Measurements from ENCODE around the gene PAX5. TPM values are rescaled to one million over a fixed set of nuclear protein-coding genes. Genes with fewer than 3 reads are reported as not detected.

The PAX5 gene
- polyA plus RNA-seq, 1 of the 3 experiments (the other 2 are of a cell fraction) = 0.05 TPM

DNA sequence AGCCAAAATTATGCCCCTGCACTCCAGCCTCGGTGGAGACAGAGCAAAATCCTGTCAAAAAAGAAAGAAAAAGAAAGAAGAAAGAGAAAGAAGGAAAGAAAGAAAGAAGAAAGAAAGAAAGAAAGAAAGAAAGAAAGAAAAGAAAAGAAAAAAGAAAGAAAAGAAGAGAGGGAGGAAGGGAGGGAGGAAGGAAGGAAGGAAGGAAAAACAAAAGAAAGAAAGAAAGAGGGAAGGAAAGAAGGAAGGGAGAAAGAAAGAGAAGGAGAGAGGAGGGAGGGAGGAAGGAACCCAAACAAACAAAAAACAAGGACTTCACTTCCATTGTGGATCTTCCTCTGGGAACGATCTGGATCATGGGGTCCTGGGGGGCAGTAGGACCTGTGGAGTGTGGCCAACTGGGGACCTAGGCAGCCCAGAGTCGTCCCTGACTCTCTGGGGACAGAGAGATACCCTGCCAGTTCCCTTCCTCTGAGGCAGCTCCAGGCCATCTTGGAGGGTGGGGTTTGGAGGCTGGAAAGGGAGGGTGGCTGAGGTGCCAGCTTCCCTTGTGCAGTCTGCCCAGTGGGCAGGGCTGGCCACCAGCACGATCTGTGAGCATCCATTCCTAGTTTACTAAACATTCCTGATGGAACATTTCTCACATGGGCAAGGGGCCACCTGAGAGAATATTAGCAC lies 216.8 kb downstream of the PAX5 start (continued):
- TF ChIP-seq, protein P1, sequence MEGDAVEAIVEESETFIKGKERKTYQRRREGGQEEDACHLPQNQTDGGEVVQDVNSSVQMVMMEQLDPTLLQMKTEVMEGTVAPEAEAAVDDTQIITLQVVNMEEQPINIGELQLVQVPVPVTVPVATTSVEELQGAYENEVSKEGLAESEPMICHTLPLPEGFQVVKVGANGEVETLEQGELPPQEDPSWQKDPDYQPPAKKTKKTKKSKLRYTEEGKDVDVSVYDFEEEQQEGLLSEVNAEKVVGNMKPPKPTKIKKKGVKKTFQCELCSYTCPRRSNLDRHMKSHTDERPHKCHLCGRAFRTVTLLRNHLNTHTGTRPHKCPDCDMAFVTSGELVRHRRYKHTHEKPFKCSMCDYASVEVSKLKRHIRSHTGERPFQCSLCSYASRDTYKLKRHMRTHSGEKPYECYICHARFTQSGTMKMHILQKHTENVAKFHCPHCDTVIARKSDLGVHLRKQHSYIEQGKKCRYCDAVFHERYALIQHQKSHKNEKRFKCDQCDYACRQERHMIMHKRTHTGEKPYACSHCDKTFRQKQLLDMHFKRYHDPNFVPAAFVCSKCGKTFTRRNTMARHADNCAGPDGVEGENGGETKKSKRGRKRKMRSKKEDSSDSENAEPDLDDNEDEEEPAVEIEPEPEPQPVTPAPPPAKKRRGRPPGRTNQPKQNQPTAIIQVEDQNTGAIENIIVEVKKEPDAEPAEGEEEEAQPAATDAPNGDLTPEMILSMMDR (IDR thresholded peaks at IDR 0.05) = no peak

DNA sequence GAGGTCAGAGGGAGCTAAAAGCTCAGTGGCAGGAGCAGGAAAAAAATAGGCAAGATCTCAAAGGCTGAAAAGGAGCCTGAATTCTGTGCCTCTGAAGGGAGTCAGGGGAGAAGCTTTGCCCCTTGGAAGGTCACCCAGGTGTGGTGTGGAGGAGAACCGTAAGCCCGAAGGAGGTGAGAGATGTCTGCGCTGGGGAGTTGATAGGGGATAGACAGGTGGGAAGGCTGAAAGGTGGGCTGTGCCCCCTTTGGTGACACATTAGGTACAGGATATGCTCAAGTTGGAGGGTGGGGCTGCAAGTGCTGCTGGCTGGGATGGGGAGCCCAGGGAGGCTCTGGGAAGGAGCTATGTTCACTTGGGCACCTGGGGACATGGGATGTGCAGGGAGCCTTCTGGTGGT lies 217.7 kb downstream of the PAX5 start:
- TF ChIP-seq NFIC (IDR thresholded peaks at IDR 0.05; ENCODE audit: borderline replicate concordance) (no peak), FOXM1 (IDR thresholded peaks at IDR 0.05; ENCODE audit: low read depth) (no peak), POLR2AphosphoS5 (IDR thresholded peaks at IDR 0.05; ENCODE audit: low read depth, low read length) (no peak), EP300 (IDR thresholded peaks at IDR 0.05; ENCODE audit: borderline replicate concordance in 1 of 2, low read depth in 1 of 2, low read length in 1 of 2) (no peak), RXRA (IDR thresholded peaks at IDR 0.05; ENCODE audit: borderline replicate concordance, low read depth) (no peak), TEAD4 (IDR thresholded peaks at IDR 0.05; ENCODE audit: borderline replicate concordance, insufficient read depth) (no peak), RFX5 (IDR thresholded peaks at IDR 0.05; ENCODE audit: low read length) (no peak), FOSL2 (IDR thresholded peaks at IDR 0.05; ENCODE audit: borderline replicate concordance, low read depth) (no peak), YY1 (IDR thresholded peaks at IDR 0.05; ENCODE audit: low read depth) (no peak), MEF2A (IDR thresholded peaks at IDR 0.05; ENCODE audit: borderline replicate concordance, low read depth) (no peak), ELF1 (IDR thresholded peaks at IDR 0.05) (no peak), USF2 (IDR thresholded peaks at IDR 0.05; ENCODE audit: borderline replicate concordance, low read depth, low read length) (no peak), MXI1 (IDR thresholded peaks at IDR 0.05; ENCODE audit: low read depth, low read length) (no peak)
- TF ChIP-seq, protein P2, sequence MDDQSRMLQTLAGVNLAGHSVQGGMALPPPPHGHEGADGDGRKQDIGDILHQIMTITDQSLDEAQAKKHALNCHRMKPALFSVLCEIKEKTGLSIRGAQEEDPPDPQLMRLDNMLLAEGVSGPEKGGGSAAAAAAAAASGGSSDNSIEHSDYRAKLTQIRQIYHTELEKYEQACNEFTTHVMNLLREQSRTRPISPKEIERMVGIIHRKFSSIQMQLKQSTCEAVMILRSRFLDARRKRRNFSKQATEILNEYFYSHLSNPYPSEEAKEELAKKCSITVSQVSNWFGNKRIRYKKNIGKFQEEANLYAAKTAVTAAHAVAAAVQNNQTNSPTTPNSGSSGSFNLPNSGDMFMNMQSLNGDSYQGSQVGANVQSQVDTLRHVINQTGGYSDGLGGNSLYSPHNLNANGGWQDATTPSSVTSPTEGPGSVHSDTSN (IDR thresholded peaks at IDR 0.05) = no peak
- TF ChIP-seq, protein P3, sequence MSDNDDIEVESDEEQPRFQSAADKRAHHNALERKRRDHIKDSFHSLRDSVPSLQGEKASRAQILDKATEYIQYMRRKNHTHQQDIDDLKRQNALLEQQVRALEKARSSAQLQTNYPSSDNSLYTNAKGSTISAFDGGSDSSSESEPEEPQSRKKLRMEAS (IDR thresholded peaks at IDR 0.05; ENCODE audit: low read depth) = no peak
- TF ChIP-seq, protein P1 (IDR thresholded peaks at IDR 0.05) = no peak
- TF ChIP-seq, protein P4, sequence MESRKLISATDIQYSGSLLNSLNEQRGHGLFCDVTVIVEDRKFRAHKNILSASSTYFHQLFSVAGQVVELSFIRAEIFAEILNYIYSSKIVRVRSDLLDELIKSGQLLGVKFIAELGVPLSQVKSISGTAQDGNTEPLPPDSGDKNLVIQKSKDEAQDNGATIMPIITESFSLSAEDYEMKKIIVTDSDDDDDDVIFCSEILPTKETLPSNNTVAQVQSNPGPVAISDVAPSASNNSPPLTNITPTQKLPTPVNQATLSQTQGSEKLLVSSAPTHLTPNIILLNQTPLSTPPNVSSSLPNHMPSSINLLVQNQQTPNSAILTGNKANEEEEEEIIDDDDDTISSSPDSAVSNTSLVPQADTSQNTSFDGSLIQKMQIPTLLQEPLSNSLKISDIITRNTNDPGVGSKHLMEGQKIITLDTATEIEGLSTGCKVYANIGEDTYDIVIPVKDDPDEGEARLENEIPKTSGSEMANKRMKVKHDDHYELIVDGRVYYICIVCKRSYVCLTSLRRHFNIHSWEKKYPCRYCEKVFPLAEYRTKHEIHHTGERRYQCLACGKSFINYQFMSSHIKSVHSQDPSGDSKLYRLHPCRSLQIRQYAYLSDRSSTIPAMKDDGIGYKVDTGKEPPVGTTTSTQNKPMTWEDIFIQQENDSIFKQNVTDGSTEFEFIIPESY (IDR thresholded peaks at IDR 0.05; ENCODE audit: borderline replicate concordance, low read depth) = no peak
- no peak overlapping the region for H3K27ac ChIP-seq (ENCODE audit: low read depth in 2 of 2, low read length in 1 of 2)
- H2AFZ ChIP-seq (ENCODE audit: low read depth) = no peak overlapping the region
- no peak overlapping the region for H3K4me3 ChIP-seq (ENCODE audit: low read depth in 2 of 2, low read length in 1 of 2)
- no peaks in the 10 kb centered on the region for H3K4me1 ChIP-seq (ENCODE audit: control insufficient read depth in 1 of 2, insufficient read depth in 2 of 2, low read depth in 1 of 2, low read length in 1 of 2)
- peaks cover 14% of the 10 kb centered on the region for H3K27me3 ChIP-seq (ENCODE audit: insufficient read depth)
- no peak overlapping the region for H3K9ac ChIP-seq
- H3K36me3 ChIP-seq (replicated peaks in 1 of 2; ENCODE audit: control insufficient read depth in 1 of 2, insufficient read depth in 2 of 2, low read length in 1 of 2) = no peaks in the 10 kb centered on the region
- H3K9me2 ChIP-seq = no peaks in the 10 kb centered on the region
- no peak for DNase-seq
- CTCF ChIA-PET = no interaction called here
- 82% methylated on average over 3 of the region's 3 CpGs for WGBS (ENCODE audit: low lambda C conversion rate)
- no peaks in the 10 kb centered on the region for H4K20me1 ChIP-seq (ENCODE audit: insufficient read depth)
- H3F3A ChIP-seq (replicated peaks; ENCODE audit: insufficient read depth) = no peaks in the 10 kb centered on the region
- H3K79me2 ChIP-seq (ENCODE audit: insufficient read depth) = no peaks in the 10 kb centered on the region
- no peak overlapping the region for H3K4me2 ChIP-seq
- POLR2A ChIA-PET = no interaction called here
- no peaks in the 10 kb centered on the region for H3K9me3 ChIP-seq
